ENCODE data around the gene DNAH9. TPM values are rescaled to one million over a fixed set of nuclear protein-coding genes. Genes with fewer than 3 reads are reported as not detected.

Gene DNAH9
- total RNA-seq, 1 experiment from 2014 or later = 0.22 TPM

DNA sequence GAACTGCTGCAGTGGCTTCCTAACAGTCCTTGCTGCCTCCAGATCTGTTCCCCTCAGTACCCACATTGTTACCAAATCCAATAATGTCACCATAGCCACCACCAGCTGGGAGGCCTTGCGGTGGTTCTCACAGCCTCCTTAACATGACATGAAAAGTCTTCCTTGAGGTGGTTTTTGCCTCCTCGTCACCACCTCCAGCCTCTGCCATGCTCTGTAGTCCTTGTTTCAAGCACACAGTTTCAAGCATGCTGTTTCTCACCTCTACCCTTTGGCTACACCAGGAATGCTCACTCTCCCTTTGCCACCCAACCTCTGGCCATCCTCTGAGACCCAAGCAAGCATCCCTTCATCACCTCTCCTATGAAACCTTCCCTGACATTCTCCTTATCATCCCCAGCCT is 47.2 kb downstream of the DNAH9 start:
- H3K23me2 ChIP-seq (ENCODE audit: insufficient read length, low read depth, low read length, poor library complexity, severe bottlenecking) = no peaks in the 10 kb centered on the region
- no peak overlapping the region for H3K14ac ChIP-seq (ENCODE audit: insufficient read depth, low read length)
- H3K4me1 Mint-ChIP-seq = peaks cover 0 to 4% of the 10 kb centered on the region in 2 experiments; a peak in 2 of 4 replicates
- H3K36me3 Mint-ChIP-seq (ENCODE audit: insufficient read depth in 1 of 3, low read depth in 3 of 3) = no peaks in the 10 kb centered on the region
- H2AFZ ChIP-seq (ENCODE audit: low read length) = no peak overlapping the region
- no peak overlapping the region for H3K56ac ChIP-seq (ENCODE audit: insufficient read length, low read depth, low read length)
- H2BK120ac ChIP-seq (ENCODE audit: low read depth, low read length, poor library complexity, severe bottlenecking) = no peak overlapping the region
- WGBS (ENCODE audit: extremely low coverage, insufficient read length, low lambda C conversion rate) = no CpG with 5 or more reads among the region's 2 CpGs
- no peaks in the 10 kb centered on the region for H4K20me1 ChIP-seq (ENCODE audit: control insufficient read depth, insufficient read depth, insufficient read length)
- no peaks in the 10 kb centered on the region for H3K79me2 ChIP-seq (ENCODE audit: insufficient read depth, low read length)
- no peak overlapping the region for H3K9ac ChIP-seq (ENCODE audit: extremely low read depth, insufficient read length, low read length)
- H4K8ac ChIP-seq (replicated peaks; ENCODE audit: insufficient read length, low read depth, low read length) = peak overlapping the region; percentile 60
- peaks cover 11% of the 10 kb centered on the region; the same call in 1 of the 2 replicates for H3K27me3 Mint-ChIP-seq (ENCODE audit: low read depth)
- no peaks in the 10 kb centered on the region for H3K79me1 ChIP-seq (ENCODE audit: insufficient read depth, low read depth, low read length, poor library complexity, severe bottlenecking)
- H3K4me2 ChIP-seq (ENCODE audit: insufficient read depth, insufficient read length, low read length) = no peak overlapping the region
- no peaks in the 10 kb centered on the region for H3K4me1 ChIP-seq (ENCODE audit: insufficient read depth, low read length)
- H3K4me3 Mint-ChIP-seq = no peak overlapping the region
- no peak overlapping the region for H3K23ac ChIP-seq (ENCODE audit: insufficient read length, low read depth, low read length)
- peak overlapping the region in 2 of 3 experiments; percentile 14 to 78; a peak in 2 of 7 replicates for H3K27ac Mint-ChIP-seq
- TF ChIP-seq CTCF (conservative IDR thresholded peaks at IDR 0.05) = no peak
- H2AK5ac ChIP-seq (ENCODE audit: insufficient read length, low read length) = no peak overlapping the region
- no peak overlapping the region for H2BK12ac ChIP-seq (ENCODE audit: insufficient read length, low read depth, low read length)
- H4K5ac ChIP-seq (ENCODE audit: insufficient read length, low read depth, low read length) = no peak overlapping the region
- DNase-seq = no peak
- no peak overlapping the region for H2BK15ac ChIP-seq (ENCODE audit: low read depth, low read length)
- H3K18ac ChIP-seq (ENCODE audit: insufficient read length, low read depth, low read length) = no peak overlapping the region
- no peak overlapping the region for H3K27ac ChIP-seq (ENCODE audit: insufficient read length, low read depth, low read length)
- no peaks in the 10 kb centered on the region for H3K9me3 ChIP-seq (ENCODE audit: control insufficient read depth, low read depth, low read length)
- H2BK20ac ChIP-seq (ENCODE audit: low read depth, low read length, poor library complexity, severe bottlenecking) = no peak overlapping the region
- no peaks in the 10 kb centered on the region for H3K27me3 ChIP-seq (ENCODE audit: insufficient read depth, low read length)
- no peak overlapping the region for H3T11ph ChIP-seq (ENCODE audit: low read length)
- no peak overlapping the region for H3K4ac ChIP-seq (ENCODE audit: low read depth, low read length)
- H4K91ac ChIP-seq (ENCODE audit: insufficient read length, low read depth, low read length) = no peak overlapping the region
- H2BK5ac ChIP-seq (ENCODE audit: insufficient read length, low read length) = no peak overlapping the region
- no peaks in the 10 kb centered on the region for H3K9me3 Mint-ChIP-seq
